ENCODE data around the gene BUB1B.
"Not testable (repeated sequence)": the region's sequence is repeated elsewhere in the genome, so short reads cannot be mapped to it uniquely, and the experiment has no call there.

GRCh38 chr15:40135846-40136450 lies 24.9 kb upstream of the BUB1B start:
- TF ChIP-seq, protein P1, sequence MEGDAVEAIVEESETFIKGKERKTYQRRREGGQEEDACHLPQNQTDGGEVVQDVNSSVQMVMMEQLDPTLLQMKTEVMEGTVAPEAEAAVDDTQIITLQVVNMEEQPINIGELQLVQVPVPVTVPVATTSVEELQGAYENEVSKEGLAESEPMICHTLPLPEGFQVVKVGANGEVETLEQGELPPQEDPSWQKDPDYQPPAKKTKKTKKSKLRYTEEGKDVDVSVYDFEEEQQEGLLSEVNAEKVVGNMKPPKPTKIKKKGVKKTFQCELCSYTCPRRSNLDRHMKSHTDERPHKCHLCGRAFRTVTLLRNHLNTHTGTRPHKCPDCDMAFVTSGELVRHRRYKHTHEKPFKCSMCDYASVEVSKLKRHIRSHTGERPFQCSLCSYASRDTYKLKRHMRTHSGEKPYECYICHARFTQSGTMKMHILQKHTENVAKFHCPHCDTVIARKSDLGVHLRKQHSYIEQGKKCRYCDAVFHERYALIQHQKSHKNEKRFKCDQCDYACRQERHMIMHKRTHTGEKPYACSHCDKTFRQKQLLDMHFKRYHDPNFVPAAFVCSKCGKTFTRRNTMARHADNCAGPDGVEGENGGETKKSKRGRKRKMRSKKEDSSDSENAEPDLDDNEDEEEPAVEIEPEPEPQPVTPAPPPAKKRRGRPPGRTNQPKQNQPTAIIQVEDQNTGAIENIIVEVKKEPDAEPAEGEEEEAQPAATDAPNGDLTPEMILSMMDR (IDR thresholded peaks at IDR 0.05 in 2 of 3, conservative IDR thresholded peaks at IDR 0.05 in 1 of 3; ENCODE audit: borderline replicate concordance in 1 of 3, insufficient read depth in 1 of 3, low read depth in 2 of 3, low read length in 2 of 3) = not testable (repeated sequence)
- not testable (repeated sequence) for TF ChIP-seq POLR2A (IDR thresholded peaks at IDR 0.05; ENCODE audit: borderline replicate concordance, extremely low read depth, insufficient read depth, insufficient read length); POLR2AphosphoS5 (IDR thresholded peaks at IDR 0.05; ENCODE audit: low read depth, low read length); JUND (IDR thresholded peaks at IDR 0.05); EZH2 (IDR thresholded peaks at IDR 0.05); MAX (IDR thresholded peaks at IDR 0.05); SIN3A (IDR thresholded peaks at IDR 0.05; ENCODE audit: low read depth); EZH2phosphoT487 (IDR thresholded peaks at IDR 0.05; ENCODE audit: borderline replicate concordance); YY1 (IDR thresholded peaks at IDR 0.05; ENCODE audit: extremely low read depth, insufficient replicate concordance, low read depth, low read length); ZBTB33 (IDR thresholded peaks at IDR 0.05; ENCODE audit: extremely low read depth, insufficient replicate concordance, low read length); RAD21 (IDR thresholded peaks at IDR 0.05; ENCODE audit: low read depth); TCF7L2 (IDR thresholded peaks at IDR 0.05; ENCODE audit: borderline replicate concordance, extremely low read depth, insufficient read depth, insufficient read length)

Measured in HCT116 (cell line).